SU-DHL-6 (cell line): ENCODE results near the gene CLDN19.
"Not testable (repeated sequence)": the region's sequence is repeated elsewhere in the genome, so short reads cannot be mapped to it uniquely, and the experiment has no call there.

Experiments used
- H2AFZ ChIP-seq: fragments of 200-600 bp; sonication (generic); 2 replicates; pipeline ENCODE4 v1.6.1; 2014; ENCODE audit warnings: low read depth, mild to moderate bottlenecking, moderate library complexity, mixed read lengths, antibody characterized with exemption, low read length; ENCODE audit not compliant: severe bottlenecking
- H3F3A ChIP-seq: fragments of 200-600 bp; shearing (Covaris generic); 2 replicates; pipeline ENCODE4 v1.6.0; 2016; ENCODE audit warnings: antibody characterized with exemption, mild to moderate bottlenecking; ENCODE audit not compliant: insufficient read depth
- H3K27ac ChIP-seq: fragments of 200-600 bp; sonication (generic); 2 replicates; pipeline ENCODE4 v1.5.1; 2016; ENCODE audit warnings: low read depth, mild to moderate bottlenecking, low read length, moderate library complexity, mixed read lengths
- H3K27me3 ChIP-seq: fragments of 200-600 bp; sonication (generic), shearing (Covaris generic); 2 replicates; pipeline ENCODE4 v1.6.0; 2014; ENCODE audit warnings: mild to moderate bottlenecking, low read length
- H3K36me3 ChIP-seq: fragments of 200-600 bp; sonication (generic); 2 replicates; pipeline ENCODE4 v1.6.1; 2014; ENCODE audit warnings: mild to moderate bottlenecking, low read length, mixed read lengths
- H3K4me2 ChIP-seq: fragments of 300-600, 200-600 bp; shearing (Covaris generic), sonication (generic); 2 replicates; pipeline ENCODE4 v1.6.0; 2014; ENCODE audit warnings: low read length, low read depth, mild to moderate bottlenecking; ENCODE audit not compliant: poor library complexity, severe bottlenecking
- H3K4me3 ChIP-seq: fragments of 200-600 bp; sonication (generic); 2 replicates; pipeline ENCODE4 v1.5.1; 2014; ENCODE audit warnings: antibody characterized with exemption, low read length, mild to moderate bottlenecking, mixed read lengths; ENCODE audit not compliant: insufficient read depth, poor library complexity, severe bottlenecking
- H3K79me2 ChIP-seq: fragments of 200-600 bp; sonication (generic); 2 replicates; pipeline ENCODE4 v1.6.1; 2014; ENCODE audit warnings: mild to moderate bottlenecking, low read length, moderate library complexity; ENCODE audit not compliant: insufficient read depth
- H3K9ac ChIP-seq: fragments of 200-600 bp; sonication (generic); 2 replicates; pipeline ENCODE4 v1.7.0; 2014; ENCODE audit warnings: mild to moderate bottlenecking, low read length
- H3K9me2 ChIP-seq: fragments of 200-600 bp; sonication (generic); replicated peaks from 2 replicates; pipeline ENCODE4 v1.6.1; 2014; ENCODE audit warnings: low read length; ENCODE audit not compliant: insufficient read depth
- H3K9me3 ChIP-seq: fragments of 200-600 bp; sonication (generic); 2 replicates; pipeline ENCODE4 v1.6.1; 2014; ENCODE audit warnings: low read length, mixed read lengths; ENCODE audit not compliant: insufficient read depth
- H4K20me1 ChIP-seq: fragments of 200-600 bp; sonication (generic); 2 replicates; pipeline ENCODE4 v1.6.1; 2014; ENCODE audit warnings: low read depth, mild to moderate bottlenecking, antibody characterized with exemption, low read length, moderate library complexity, mixed read lengths
- EZH2phosphoT487 ChIP-seq: fragments of 200-600 bp; sonication (generic), shearing (Covaris generic); conservative IDR thresholded peaks from 2 replicates; pipeline ENCODE4 v1.6.1; 2018; ENCODE audit warnings: mild to moderate bottlenecking, antibody characterized with exemption, low read length, moderate library complexity, mixed read lengths
- TF ChIP-seq, protein P1 (sequence below): fragments of 200-600 bp; sonication (generic); IDR thresholded peaks from one replicate; pipeline ENCODE4 v1.5.1; 2017; ENCODE audit warnings: antibody characterized with exemption, mild to moderate bottlenecking, low read length, moderate library complexity; ENCODE audit not compliant: insufficient read depth, poor library complexity, severe bottlenecking

CLDN19 gene

DNA sequence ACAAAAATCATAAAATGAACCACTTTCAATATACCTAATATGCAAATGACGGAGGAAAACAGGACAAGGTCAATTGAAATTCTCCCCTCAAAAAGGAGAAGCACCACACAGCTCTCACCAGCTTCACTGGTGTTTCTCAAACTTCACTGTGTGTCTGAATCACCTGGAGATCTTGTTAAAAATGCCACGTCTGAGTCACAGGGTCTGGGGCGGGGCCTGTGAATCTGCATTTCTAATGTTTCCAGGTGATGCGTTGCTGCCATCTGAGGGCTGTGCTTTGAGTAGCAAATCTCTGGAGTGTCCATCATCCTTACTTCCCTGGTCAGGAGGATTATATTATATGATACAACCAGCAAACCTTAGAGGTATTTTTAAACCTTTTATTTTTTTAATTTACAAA, 9.0 kb downstream of the CLDN19 start:
- H3K27ac ChIP-seq, result no peak overlapping the region
- no peaks in the 10 kb centered on the region for H3F3A ChIP-seq
- H2AFZ ChIP-seq, result no peak overlapping the region
- no peak for TF ChIP-seq EZH2phosphoT487
- TF ChIP-seq, protein P1, sequence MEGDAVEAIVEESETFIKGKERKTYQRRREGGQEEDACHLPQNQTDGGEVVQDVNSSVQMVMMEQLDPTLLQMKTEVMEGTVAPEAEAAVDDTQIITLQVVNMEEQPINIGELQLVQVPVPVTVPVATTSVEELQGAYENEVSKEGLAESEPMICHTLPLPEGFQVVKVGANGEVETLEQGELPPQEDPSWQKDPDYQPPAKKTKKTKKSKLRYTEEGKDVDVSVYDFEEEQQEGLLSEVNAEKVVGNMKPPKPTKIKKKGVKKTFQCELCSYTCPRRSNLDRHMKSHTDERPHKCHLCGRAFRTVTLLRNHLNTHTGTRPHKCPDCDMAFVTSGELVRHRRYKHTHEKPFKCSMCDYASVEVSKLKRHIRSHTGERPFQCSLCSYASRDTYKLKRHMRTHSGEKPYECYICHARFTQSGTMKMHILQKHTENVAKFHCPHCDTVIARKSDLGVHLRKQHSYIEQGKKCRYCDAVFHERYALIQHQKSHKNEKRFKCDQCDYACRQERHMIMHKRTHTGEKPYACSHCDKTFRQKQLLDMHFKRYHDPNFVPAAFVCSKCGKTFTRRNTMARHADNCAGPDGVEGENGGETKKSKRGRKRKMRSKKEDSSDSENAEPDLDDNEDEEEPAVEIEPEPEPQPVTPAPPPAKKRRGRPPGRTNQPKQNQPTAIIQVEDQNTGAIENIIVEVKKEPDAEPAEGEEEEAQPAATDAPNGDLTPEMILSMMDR, result no peak
- no peaks in the 10 kb centered on the region for H3K27me3 ChIP-seq
- H3K9me3 ChIP-seq, result no peaks in the 10 kb centered on the region
- H3K36me3 ChIP-seq, result no peaks in the 10 kb centered on the region
- no peaks in the 10 kb centered on the region for H3K9me2 ChIP-seq
- H3K4me3 ChIP-seq, result no peak overlapping the region
- no peaks in the 10 kb centered on the region for H4K20me1 ChIP-seq
- no peak overlapping the region for H3K4me2 ChIP-seq
- no peak overlapping the region for H3K9ac ChIP-seq
- no peaks in the 10 kb centered on the region for H3K79me2 ChIP-seq

DNA sequence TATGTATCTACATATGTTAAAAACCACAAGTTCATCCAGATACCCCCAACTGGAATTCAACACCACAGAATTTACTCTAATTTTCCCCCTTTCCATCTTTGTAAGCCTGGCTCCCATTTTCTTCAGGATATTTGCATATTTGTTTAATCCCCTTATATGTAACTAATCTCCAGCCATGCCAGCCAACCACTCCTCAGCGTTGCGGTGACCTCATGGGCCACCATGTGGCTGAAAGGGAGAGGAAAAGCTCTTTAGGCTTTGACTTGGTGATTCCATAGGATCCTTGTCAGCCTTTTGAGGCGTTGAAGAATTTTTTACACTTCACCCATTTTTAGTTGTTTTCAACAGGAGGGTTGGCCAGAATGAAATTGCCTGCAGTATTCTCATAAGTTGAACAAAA, 10.0 kb downstream of the CLDN19 start:
- Histone ChIP-seq H3K79me2 (no peaks in the 10 kb centered on the region), H3K9ac (no peak overlapping the region), H3K9me2 (no peaks in the 10 kb centered on the region), H3K4me3 (no peak overlapping the region), H3F3A (no peaks in the 10 kb centered on the region), H3K4me2 (no peak overlapping the region), H3K36me3 (no peaks in the 10 kb centered on the region), H3K27me3 (no peaks in the 10 kb centered on the region), H3K9me3 (no peaks in the 10 kb centered on the region), H3K27ac (no peak overlapping the region), H2AFZ (no peak overlapping the region), H4K20me1 (no peaks in the 10 kb centered on the region)
- TF ChIP-seq EZH2phosphoT487, result no peak
- TF ChIP-seq, protein P1, result no peak

DNA sequence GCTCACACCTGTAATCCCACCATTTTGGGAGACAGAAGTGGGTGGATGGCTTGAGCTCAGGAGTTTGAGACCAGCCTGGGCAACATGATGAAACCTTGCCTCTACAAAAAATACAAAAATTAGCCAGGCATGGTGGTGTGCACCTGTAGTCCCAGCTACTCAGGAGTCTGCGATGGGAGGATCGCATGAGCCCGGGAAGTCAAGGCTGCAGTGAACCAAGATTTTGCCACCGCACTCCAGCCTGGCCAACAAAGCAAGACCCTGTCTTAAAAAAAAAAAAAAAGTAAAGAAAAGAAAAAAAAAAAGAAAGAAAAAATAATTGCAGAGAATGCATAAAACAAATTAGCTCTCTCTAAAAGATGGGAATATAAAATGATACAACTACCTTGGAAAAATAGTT, 14.2 kb downstream of the CLDN19 start:
- H3K9ac ChIP-seq, H3F3A ChIP-seq, H2AFZ ChIP-seq, H3K4me3 ChIP-seq, H3K79me2 ChIP-seq, H3K36me3 ChIP-seq, H3K9me2 ChIP-seq, H4K20me1 ChIP-seq, H3K27me3 ChIP-seq, H3K4me2 ChIP-seq, H3K27ac ChIP-seq, H3K9me3 ChIP-seq: not testable (repeated sequence)

DNA sequence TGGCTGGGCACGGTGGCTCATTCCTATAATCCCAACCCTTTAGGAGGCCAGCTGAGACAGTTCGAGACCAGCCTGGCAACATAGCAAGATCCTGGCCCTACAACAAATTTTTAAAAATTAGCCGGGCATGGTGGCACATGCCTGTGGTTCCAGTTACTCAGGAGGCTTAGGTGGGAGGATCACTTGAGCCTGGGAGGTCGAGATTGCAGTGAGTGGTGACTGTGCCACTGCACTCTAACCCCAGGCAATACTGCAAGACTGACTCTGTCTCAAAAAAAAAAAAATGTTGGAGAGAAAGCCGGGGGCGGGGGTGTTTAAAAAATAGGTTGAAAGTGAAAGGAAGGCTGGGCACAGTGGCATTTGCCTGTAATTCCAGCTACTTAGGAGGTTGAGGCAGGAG, 16.5 kb downstream of the CLDN19 start:
- Histone ChIP-seq H3K27ac (no peak overlapping the region), H4K20me1 (no peaks in the 10 kb centered on the region), H3K79me2 (no peaks in the 10 kb centered on the region), H2AFZ (no peak overlapping the region), H3F3A (no peaks in the 10 kb centered on the region), H3K4me3 (no peak overlapping the region), H3K27me3 (no peaks in the 10 kb centered on the region), H3K36me3 (no peaks in the 10 kb centered on the region), H3K9me2 (no peaks in the 10 kb centered on the region), H3K9ac (no peak overlapping the region), H3K4me2 (no peak overlapping the region), H3K9me3 (no peaks in the 10 kb centered on the region)
- no peak for TF ChIP-seq EZH2phosphoT487
- TF ChIP-seq, protein P1, result no peak

DNA sequence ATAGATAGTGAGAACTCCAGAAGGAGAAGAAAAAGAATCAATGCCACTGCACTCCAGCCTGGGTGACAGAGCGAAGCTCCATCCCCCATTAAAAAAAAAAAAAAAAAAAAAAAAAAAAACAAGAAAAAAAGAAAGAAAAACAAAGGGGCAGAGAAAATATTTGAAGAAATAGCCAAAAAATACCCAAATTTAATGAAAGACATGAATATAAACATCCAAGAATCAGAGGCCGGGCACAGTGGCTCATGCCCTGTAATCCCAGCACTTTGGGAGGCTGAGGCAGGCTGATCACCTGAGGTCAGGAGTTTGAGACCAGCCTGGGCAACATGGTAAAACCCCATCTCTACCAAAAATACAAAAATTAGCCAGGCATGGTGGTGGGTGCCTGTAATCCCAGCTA, 17.6 kb downstream of the CLDN19 start:
- H3K4me3 ChIP-seq, H3K27ac ChIP-seq, H3K9me3 ChIP-seq, H2AFZ ChIP-seq, H3F3A ChIP-seq, H3K9me2 ChIP-seq, H3K4me2 ChIP-seq, H3K27me3 ChIP-seq, H3K36me3 ChIP-seq, H4K20me1 ChIP-seq, H3K79me2 ChIP-seq, H3K9ac ChIP-seq: not testable (repeated sequence)
